HG03039 (cell line): Measurements from ENCODE around the gene EPDR1.

Experiments used
- ATAC-seq: cut with Tn5 transposase; IDR thresholded peaks from one replicate; pipeline ENCODE4 v1.9.1; 2021; ENCODE audit warnings: mild to moderate bottlenecking, moderate library complexity; ENCODE audit not compliant: unreplicated experiment

The EPDR1 gene

GRCh38 chr7:37973915-37974314 lies 53.5 kb downstream of the EPDR1 start:
- no peak for ATAC-seq

GRCh38 chr7:37974711-37975110 lies 54.3 kb downstream of the EPDR1 start:
- no peak for ATAC-seq

- no peak for ATAC-seq
These were observed 56.8 kb downstream of the EPDR1 start for GRCh38 chr7:37977243-37977642.

GRCh38 chr7:37981664-37982063 lies 61.2 kb downstream of the EPDR1 start:
- ATAC-seq, result no peak

- no peak for ATAC-seq
These were observed 62.0 kb downstream of the EPDR1 start for GRCh38 chr7:37982423-37982822.

GRCh38 chr7:37984750-37985390 lies 64.4 kb downstream of the EPDR1 start:
- ATAC-seq, result no peak

- ATAC-seq, result no peak
These were observed 66.5 kb downstream of the EPDR1 start for GRCh38 chr7:37986908-37987330.

DNA sequence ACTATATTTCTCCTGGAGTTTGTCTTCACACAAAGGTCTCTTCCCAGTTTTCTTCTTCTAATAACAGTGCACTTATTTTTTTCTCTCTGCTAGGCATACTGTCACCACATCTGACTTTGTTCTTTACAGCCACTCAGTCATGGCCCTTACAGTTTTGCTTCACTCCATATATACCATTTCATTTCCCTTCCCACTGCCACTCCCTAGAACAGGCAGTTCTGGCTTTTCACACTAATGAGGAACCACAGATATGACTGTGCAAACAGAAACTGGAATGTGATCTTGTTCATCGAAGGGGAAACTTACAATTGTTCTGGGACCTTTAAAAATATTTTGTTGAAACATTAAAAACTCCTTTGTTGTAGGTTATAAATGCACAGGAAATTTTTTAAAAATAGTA lies 67.3 kb downstream of the EPDR1 start:
- no peak for ATAC-seq

DNA sequence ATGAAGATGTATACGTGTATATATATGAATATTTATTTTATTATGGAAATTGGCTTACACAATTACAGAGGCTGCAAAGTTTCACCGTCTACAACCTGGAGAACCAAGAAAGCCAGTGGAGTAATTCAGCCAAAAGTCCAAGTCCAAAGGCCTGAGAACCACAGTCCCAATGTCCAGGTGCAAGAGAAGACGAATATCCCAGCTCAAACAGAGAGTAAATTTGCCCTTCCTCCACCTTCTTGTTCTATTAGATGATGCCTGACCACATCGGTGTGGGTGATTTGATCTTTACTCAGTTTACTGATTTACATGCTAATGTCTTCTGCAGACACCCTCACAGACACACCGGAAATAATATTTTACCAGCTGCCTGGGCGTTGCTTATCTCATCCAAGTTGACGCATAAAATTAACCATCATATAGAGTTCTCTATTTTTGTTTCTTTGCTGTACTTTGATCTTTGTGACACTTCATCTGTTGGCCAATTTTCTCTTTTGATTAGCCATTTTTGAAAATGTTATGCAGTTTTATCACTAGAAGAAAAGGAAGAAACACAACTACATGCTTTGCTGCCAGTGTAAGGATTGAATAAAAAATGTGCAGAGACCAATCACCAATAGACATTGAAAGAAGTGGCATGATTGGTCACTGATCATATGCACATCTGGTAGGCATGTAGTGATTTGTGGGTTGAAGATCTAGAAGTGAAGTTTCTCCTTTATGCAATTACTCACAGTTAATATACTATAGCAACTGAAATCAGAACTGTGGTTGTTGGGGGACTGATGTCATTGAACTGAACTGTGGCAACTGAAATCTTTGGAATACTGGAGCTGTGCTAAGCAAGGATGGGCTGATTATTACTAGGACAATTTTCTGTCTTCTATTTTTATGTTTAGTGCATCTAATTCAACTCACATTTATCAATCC lies 68.5 kb downstream of the EPDR1 start:
- ATAC-seq, result no peak

GRCh38 chr7:37990337-37990736 lies 69.9 kb downstream of the EPDR1 start:
- no peak for ATAC-seq

DNA sequence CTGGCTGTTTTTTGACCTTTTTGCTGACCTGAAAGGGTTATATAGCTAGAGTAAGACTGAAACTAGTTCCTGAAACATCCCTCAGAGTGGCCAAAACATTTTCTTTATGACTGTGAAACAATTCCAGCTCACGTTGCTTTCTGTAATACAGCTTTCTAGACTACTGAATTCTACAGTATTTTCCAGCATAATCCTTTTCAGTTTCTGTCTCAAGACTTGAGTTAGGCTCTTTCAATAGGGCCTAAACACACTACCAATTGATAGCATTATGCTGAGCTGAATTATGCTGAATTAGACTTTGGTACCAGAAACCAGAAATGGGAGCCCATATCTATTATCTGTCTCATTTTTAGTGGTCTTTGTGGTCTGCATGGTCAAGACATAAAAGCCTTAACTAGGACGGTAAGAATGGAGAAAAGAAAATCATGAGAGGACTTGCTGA lies 72.6 kb downstream of the EPDR1 start:
- ATAC-seq, result no peak

DNA sequence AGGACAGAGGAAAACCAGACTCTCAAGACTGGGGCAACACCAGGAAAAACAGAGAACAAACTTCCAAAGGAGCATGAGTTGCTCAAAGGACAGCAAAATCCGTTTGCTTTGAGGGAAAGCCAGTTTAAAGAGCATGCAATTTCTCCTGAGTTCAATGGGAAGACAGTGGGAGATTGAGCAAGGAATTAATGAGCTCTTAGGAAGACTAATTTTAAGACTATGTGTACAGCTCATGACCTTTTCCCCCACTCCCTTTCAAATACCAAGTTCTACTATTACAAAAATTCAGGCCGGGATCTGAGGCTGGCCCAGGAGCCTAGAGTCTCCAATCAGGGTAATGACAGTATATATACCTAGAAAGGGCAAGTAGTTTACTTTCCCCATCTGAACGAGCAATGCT lies 79.2 kb downstream of the EPDR1 start:
- no peak for ATAC-seq

DNA sequence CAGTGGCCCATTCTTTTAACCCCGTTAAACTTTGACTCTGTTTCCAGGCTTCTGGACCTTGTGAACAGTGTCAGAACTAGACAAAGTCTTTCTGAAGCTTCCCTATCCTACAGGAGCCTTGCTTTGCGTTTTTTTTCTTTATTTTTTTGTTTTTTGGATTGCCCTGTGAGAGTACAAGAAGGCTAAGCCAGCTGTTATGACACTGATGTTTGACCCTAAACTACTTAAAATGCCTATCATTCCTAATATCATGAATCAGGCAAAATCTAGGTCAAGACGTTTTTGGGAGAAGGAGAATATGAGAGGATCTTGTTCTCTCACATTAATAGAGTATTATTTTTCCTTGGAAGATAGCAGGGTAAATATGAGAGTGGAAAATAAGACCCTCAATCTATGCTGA lies 79.8 kb downstream of the EPDR1 start:
- no peak for ATAC-seq
